Endodermal cell (in vitro differentiated cells): ENCODE results near the gene PPP1R14C. TPM values are rescaled to one million over a fixed set of nuclear protein-coding genes. Genes with fewer than 3 reads are reported as not detected.

ENCODE experiments used
- DNase-seq: peaks from one replicate; pipeline ENCODE4 v3.0.0-alpha.2; 2017
- H3K27ac ChIP-seq: 2 replicates; pipeline ENCODE4 v1.5.1; 2013; ENCODE audit warnings: mild to moderate bottlenecking, low read depth, low read length, moderate library complexity
- H3K27me3 ChIP-seq: 2 replicates; pipeline ENCODE4 v1.6.1; 2013; ENCODE audit warnings: mild to moderate bottlenecking, low read length, moderate library complexity; ENCODE audit not compliant: insufficient read depth, control insufficient read depth, poor library complexity, severe bottlenecking
- H3K36me3 ChIP-seq: 2 replicates; pipeline ENCODE4 v1.7.0; 2013; ENCODE audit warnings: mild to moderate bottlenecking, low read length, moderate library complexity; ENCODE audit not compliant: control insufficient read depth, insufficient read depth
- H3K4me1 ChIP-seq: one replicate; pipeline ENCODE4 v1.7.0; 2013; ENCODE audit warnings: low read length; ENCODE audit not compliant: control insufficient read depth, insufficient read depth
- H3K4me3 ChIP-seq: 2 replicates; pipeline ENCODE4 v1.5.1; 2013; ENCODE audit warnings: mild to moderate bottlenecking, low read length, moderate library complexity
- H3K9ac ChIP-seq: 2 replicates; pipeline ENCODE4 v1.6.1; 2013; ENCODE audit warnings: mild to moderate bottlenecking, low read length, moderate library complexity; ENCODE audit not compliant: poor library complexity, severe bottlenecking; ENCODE audit errors: extremely low read depth
- H3K9me3 ChIP-seq: 2 replicates; pipeline ENCODE4 v1.6.1; 2013; ENCODE audit warnings: mild to moderate bottlenecking, low read length, moderate library complexity; ENCODE audit not compliant: control insufficient read depth
- H3K27ac Mint-ChIP-seq: 2 replicates; pipeline ENCODE4 v1.8.0; 2020; ENCODE audit warnings: mixed read lengths
- H3K27me3 Mint-ChIP-seq: 2 replicates; pipeline ENCODE4 v1.8.0; 2021; ENCODE audit warnings: mild to moderate bottlenecking, mixed read lengths; ENCODE audit not compliant: insufficient read depth
- H3K36me3 Mint-ChIP-seq: 2 replicates; pipeline ENCODE4 v1.8.0; 2020; ENCODE audit warnings: low read depth, mixed read lengths
- H3K4me1 Mint-ChIP-seq: 2 replicates; pipeline ENCODE4 v1.8.0; 2020; ENCODE audit warnings: mixed read lengths
- H3K4me3 Mint-ChIP-seq: 2 replicates; pipeline ENCODE4 v1.8.0; 2020; ENCODE audit warnings: mild to moderate bottlenecking, moderate library complexity, mixed read lengths
- H3K9me3 Mint-ChIP-seq: 2 replicates; pipeline ENCODE4 v1.8.0; 2020; ENCODE audit warnings: mild to moderate bottlenecking, mixed read lengths
- CTCF ChIP-seq: fragments of 200-600 bp; sonication (generic); conservative IDR thresholded peaks from 2 replicates; pipeline ENCODE4 v1.5.0; 2021; ENCODE audit warnings: antibody characterized with exemption, mild to moderate bottlenecking
- WGBS, 2 experiments: methylation state at CpG; one replicate each; pipeline versions ENCODE4 v1.1.5 to v1.1.7; 2013; ENCODE audit warnings: missing lambda C conversion rate in 2 of 2, mixed read lengths in 1 of 2; ENCODE audit not compliant: insufficient coverage in 1 of 2, insufficient read length in 1 of 2; 5-methylcytosine and 5-hydroxymethylcytosine counted together
- long read RNA-seq, 4 experiments: library from polyadenylated mRNA in 2 of 4; library from RNA in 1 of 4; library from capped mRNA in 1 of 4; stranded (forward) in 3 of 4; unstranded in 1 of 4; transcript quantifications; one replicate each; pipeline ENCODE4 v2.0.0, GENCODE V29; 2020 to 2021; ENCODE audit warnings: inconsistent platforms in 1 of 4
- polyA plus RNA-seq, 2 experiments: library from polyadenylated mRNA; stranded (reverse); fragments of 50-300 nt; gene quantifications; one replicate each; pipeline ENCODE4 v1.2.3, GENCODE V29; 2013
- total RNA-seq, 2 donors: library from RNA; stranded (reverse); fragmentation: NEBNext Ultra II Directional in 1 of 2; extraction: Animal tissue kit (Norgen Biotek cat#: 25700) in 1 of 2; gene quantifications; 2 replicates in 1 of 2; 3 replicates in 1 of 2; pipeline ENCODE4 v1.2.1, GENCODE V29; 2021

PPP1R14C gene
- under 1 TPM; 0.20 to 0.29 TPM for total RNA-seq
- 42.5 TPM for polyA plus RNA-seq (2013, experiment 1 of 2)
- polyA plus RNA-seq (2013, experiment 2 of 2), result 47.4 TPM
- long read RNA-seq, experiment 1, result 0 reads
- long read RNA-seq, experiment 2, result 0 reads
- long read RNA-seq, experiment 3, result 0 reads
- long read RNA-seq, experiment 4, result 0 reads

- Mint-ChIP-seq H3K36me3 (no peaks in the 10 kb centered on the region), H3K27me3 (peaks cover 78% of the 10 kb centered on the region), H3K9me3 (no peaks in the 10 kb centered on the region), H3K27ac (no peak within 1 kb of the TSS), H3K4me1 (peaks cover 2% of the 10 kb centered on the region), H3K4me3 (peak within 1 kb of the TSS; percentile 48)
- H3K27ac ChIP-seq, result peak within 1 kb of the TSS; percentile 4
- peaks cover 77% of the 10 kb centered on the region for H3K27me3 ChIP-seq
- 1% methylated on average over 42 to 103 of the region's 103 CpGs for WGBS, 2 experiments
- no peaks in the 10 kb centered on the region for H3K9me3 ChIP-seq
- peak within 1 kb of the TSS; percentile 71 for H3K4me3 ChIP-seq
- no peak for TF ChIP-seq CTCF
- no peak within 1 kb of the TSS for H3K9ac ChIP-seq
- DNase-seq, result peak; percentile 87
- no peaks in the 10 kb centered on the region for H3K4me1 ChIP-seq
- no peaks in the 10 kb centered on the region for H3K36me3 ChIP-seq
Observed at GRCh38 chr6:150142670-150143515, at the start of gene PPP1R14C. PPP1R14C (plus strand) TSS chr6:150143044; CDS start chr6:150143193, 149 bp downstream.

GRCh38 chr6:150093397-150093796 is 49.4 kb upstream of the PPP1R14C start:
- 66 to 85% methylated on average over 5 to 6 of the region's 6 CpGs for WGBS, 2 experiments
- Histone ChIP-seq H3K36me3 (no peaks in the 10 kb centered on the region), H3K4me1 (no peaks in the 10 kb centered on the region), H3K9ac (no peak overlapping the region), H3K27ac (peak overlapping the region; percentile 92), H3K9me3 (no peaks in the 10 kb centered on the region), H3K4me3 (no peak overlapping the region), H3K27me3 (no peaks in the 10 kb centered on the region)
- no peak overlapping the region for H3K4me3 Mint-ChIP-seq
- H3K9me3 Mint-ChIP-seq, result no peaks in the 10 kb centered on the region
- no peak for TF ChIP-seq CTCF
- H3K36me3 Mint-ChIP-seq, result no peaks in the 10 kb centered on the region
- no peak for DNase-seq
- no peaks in the 10 kb centered on the region for H3K4me1 Mint-ChIP-seq
- H3K27ac Mint-ChIP-seq, result no peak overlapping the region
- H3K27me3 Mint-ChIP-seq, result peaks cover 13% of the 10 kb centered on the region

- Mint-ChIP-seq H3K27me3 (peaks cover 13% of the 10 kb centered on the region), H3K4me3 (no peak overlapping the region), H3K9me3 (no peaks in the 10 kb centered on the region), H3K4me1 (no peaks in the 10 kb centered on the region), H3K27ac (no peak overlapping the region), H3K36me3 (no peaks in the 10 kb centered on the region)
- Histone ChIP-seq H3K9me3 (no peaks in the 10 kb centered on the region), H3K4me1 (no peaks in the 10 kb centered on the region), H3K4me3 (no peak overlapping the region), H3K27ac (no peak overlapping the region), H3K27me3 (no peaks in the 10 kb centered on the region), H3K36me3 (no peaks in the 10 kb centered on the region), H3K9ac (no peak overlapping the region)
- no peak for DNase-seq
- WGBS, 2 experiments, result 91% methylated on average over 8 to 10 of the region's 10 CpGs
- no peak for TF ChIP-seq CTCF
Observed at GRCh38 chr6:150098155-150098554, 44.7 kb upstream of the PPP1R14C start.
